GM12875 (cell line): ENCODE data around the gene FDPS.

Experiments used
- H3K4me3 ChIP-seq: one replicate; pipeline ENCODE4 v1.5.1; 2011; ENCODE audit warnings: low read depth, low read length, control low read depth
- TF ChIP-seq, protein P1 (sequence below): IDR thresholded peaks from 2 replicates; pipeline ENCODE4 v1.5.1; 2011; ENCODE audit warnings: low read depth, mild to moderate bottlenecking, control low read depth, inconsistent platforms, low read length, moderate library complexity, borderline replicate concordance; ENCODE audit not compliant: insufficient read depth

FDPS gene

DNA sequence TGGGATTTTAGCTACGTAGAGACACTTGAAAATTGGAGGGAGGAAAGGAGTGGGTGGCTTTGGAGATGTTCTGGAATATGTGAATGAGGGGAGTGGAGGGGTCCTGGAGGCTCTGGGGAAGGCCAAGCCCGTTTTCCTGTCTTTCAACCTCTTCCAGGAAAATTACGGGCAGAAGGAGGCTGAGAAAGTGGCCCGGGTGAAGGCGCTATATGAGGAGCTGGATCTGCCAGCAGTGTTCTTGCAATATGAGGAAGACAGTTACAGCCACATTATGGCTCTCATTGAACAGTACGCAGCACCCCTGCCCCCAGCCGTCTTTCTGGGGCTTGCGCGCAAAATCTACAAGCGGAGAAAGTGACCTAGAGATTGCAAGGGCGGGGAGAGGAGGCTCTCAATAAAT is 11.6 kb downstream of the FDPS start:
- no peak overlapping the region for H3K4me3 ChIP-seq
- TF ChIP-seq, protein P1, sequence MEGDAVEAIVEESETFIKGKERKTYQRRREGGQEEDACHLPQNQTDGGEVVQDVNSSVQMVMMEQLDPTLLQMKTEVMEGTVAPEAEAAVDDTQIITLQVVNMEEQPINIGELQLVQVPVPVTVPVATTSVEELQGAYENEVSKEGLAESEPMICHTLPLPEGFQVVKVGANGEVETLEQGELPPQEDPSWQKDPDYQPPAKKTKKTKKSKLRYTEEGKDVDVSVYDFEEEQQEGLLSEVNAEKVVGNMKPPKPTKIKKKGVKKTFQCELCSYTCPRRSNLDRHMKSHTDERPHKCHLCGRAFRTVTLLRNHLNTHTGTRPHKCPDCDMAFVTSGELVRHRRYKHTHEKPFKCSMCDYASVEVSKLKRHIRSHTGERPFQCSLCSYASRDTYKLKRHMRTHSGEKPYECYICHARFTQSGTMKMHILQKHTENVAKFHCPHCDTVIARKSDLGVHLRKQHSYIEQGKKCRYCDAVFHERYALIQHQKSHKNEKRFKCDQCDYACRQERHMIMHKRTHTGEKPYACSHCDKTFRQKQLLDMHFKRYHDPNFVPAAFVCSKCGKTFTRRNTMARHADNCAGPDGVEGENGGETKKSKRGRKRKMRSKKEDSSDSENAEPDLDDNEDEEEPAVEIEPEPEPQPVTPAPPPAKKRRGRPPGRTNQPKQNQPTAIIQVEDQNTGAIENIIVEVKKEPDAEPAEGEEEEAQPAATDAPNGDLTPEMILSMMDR, result no peak

DNA sequence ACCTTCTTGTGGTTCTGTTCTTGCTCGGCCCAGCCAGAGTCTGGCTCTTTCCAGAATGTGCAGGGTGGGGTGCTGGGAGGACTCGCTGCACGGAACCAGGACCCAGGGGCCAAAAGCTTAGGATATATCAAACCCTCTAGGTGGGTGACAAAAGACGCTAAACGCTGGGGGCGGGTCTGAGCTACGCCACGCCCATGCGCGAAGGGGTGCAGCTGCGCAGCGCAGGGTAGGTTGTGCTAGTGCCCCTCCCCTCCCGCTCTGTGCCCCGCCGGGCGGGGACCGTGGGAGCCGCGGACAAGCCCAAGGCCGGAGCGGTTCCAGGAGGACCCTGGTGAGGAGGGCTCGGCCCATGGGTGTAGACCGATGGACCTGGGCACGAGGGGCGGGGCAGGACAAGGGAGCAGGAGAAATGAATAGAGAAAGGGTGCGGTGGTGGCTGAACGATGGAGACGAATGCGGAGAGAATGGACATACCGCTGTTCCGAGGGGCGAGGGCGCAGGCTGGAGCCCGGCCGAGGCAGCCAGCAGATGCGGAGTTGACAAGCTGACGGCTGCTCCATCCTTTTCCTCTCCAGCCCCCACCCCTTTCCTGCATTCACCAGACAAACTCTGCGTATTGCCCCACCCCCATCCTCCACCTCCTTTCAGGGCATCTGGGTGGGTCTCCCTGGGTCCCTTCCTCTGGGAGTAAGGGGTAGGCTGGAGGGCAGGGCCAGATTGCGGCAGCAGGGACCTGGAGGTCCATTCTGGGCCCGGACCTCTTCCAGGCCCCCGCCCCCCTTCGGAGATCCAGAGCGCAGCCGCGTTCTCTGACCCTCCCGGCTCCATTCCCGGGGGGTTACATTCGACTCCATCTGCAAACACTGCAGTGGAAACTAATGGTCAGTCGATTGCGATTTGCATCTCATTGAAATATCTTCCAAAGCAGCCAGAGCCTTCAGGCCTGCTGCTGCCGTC is 12.3 kb downstream of the FDPS start, which contains the start of gene RUSC1:
Gene RUSC1 (plus strand): TSS at position 234 of the 957 bp plus-strand sequence. CDS start 880 bp downstream, outside the sequence.
- TF ChIP-seq, protein P1, result no peak
- no peak within 1 kb of the TSS for H3K4me3 ChIP-seq

- TF ChIP-seq, protein P1, result no peak
- no peak overlapping the region for H3K4me3 ChIP-seq
Observed at GRCh38 chr1:155321639-155322503, 13.2 kb downstream of the FDPS start.

DNA sequence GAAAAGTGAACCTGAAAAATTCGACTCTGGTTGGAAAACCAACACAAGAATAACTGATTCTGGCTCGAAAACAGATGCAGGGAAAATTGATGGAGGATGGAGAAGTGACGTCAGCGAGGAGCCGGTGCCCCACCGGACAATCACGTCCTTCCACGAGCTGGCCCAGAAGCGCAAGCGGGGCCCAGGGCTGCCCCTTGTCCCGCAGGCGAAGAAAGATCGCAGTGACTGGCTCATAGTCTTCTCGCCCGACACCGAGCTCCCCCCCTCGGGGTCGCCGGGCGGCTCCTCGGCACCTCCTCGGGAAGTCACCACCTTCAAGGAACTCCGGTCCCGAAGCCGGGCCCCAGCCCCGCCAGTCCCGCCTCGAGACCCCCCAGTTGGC is 13.9 kb downstream of the FDPS start:
- peak overlapping the region; percentile 30 for H3K4me3 ChIP-seq
- TF ChIP-seq, protein P1, result no peak

- peak overlapping the region; percentile 63 for H3K4me3 ChIP-seq
- TF ChIP-seq, protein P1, result peak; percentile 96
Observed at GRCh38 chr1:155322953-155323728, 14.5 kb downstream of the FDPS start.

DNA sequence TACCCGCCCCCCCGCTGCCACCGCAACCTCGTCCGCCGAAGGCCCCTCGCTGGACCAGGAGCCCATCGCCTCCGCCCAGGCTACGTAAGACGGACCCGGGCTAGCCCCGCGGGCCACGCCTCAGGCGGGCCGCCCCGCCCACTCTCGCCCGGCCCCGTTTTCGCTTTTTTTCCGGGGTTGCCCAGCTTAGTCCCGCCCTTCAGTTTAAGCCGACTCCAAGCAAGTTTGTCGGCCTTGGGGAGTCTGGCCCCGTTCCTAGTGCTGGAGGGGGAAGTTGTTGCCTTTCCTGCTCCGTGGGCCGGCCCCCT is 15.0 kb downstream of the FDPS start:
- TF ChIP-seq, protein P1, result no peak
- H3K4me3 ChIP-seq, result peak overlapping the region; percentile 63
